NCI-H524 treated with DMSO at 0.1 percent for 48 hours (cell line): ENCODE measurements around the gene TBCEL.
A peak's percentile ranks its signal among the peaks of the same experiment; 100 is the strongest.

Experiments
- DNase-seq: peaks from one replicate; lab custom pipeline; 2025; lab: John Stamatoyannopoulos, UW

The TBCEL gene

DNA sequence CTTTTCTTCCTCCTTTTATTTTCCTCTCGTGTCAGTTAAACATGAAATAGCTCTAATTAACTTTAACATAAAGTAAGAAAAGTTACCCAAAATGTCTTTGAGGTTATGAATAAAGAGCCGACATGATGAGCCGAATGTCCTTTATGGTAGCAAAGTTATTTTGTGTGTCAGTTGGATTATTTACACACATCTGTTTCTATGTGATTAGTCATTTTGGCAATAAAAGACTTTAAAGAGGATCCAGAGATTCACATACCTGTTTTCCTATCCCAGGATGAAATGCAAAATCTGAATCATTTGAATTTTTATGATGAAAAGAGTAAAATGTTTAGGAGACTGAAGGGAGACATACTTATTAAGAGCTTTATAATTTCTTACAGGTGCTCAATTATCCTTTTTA lies 43.1 kb downstream of the TBCEL start:
- DNase-seq: no peak

DNA sequence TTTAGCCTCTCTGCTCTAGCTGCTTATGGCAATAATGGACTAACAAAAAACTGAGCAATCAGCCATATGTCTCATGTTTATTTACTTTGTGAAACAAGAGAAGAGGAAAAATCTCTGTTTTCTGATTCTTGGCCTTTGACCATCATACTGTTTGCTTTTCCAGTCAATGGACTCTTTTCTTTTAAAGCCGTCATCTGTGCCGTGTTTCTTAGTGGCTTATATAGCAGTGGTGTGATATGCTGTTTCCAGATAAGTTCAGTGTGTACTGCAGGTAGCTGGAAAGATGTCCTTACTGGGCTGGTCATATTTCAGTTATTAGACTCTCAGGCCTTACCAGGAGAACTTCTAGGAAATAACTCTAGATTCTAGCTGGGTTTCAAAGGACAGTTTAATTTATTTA lies 43.6 kb downstream of the TBCEL start:
- DNase-seq: no peak

DNA sequence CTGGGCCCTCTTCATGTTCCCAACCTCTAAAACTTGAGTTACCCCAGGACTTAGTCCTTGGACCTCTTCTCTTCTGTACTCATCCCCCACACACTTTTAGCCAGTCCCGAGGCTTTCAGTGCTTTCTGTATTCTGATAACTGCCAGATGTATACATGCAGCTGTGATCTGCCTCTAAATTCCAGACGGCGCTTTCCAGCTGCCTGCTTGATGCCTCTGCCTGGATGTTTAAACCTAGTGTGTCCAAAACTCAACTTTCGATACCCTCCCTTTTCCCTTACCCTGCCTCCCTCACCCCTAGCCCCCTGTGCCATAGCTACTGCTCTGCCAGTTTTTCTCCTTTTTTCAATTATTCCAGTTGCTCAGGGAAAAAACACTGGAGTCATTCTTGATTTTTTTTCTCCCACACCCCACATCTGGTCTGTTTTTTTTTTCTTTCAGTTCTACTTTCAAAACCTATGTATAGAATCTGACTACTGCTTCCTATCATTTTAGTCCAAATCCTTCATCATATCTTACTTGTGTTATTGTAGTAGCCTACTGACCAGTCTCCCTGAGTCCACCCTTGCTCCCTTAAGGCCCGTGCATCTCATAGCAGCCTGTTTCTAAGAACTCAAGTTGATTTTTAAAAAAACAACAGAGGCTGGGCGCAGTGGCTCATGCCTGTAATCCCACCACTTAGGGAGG lies 44.2 kb downstream of the TBCEL start:
- no peak for DNase-seq

DNA sequence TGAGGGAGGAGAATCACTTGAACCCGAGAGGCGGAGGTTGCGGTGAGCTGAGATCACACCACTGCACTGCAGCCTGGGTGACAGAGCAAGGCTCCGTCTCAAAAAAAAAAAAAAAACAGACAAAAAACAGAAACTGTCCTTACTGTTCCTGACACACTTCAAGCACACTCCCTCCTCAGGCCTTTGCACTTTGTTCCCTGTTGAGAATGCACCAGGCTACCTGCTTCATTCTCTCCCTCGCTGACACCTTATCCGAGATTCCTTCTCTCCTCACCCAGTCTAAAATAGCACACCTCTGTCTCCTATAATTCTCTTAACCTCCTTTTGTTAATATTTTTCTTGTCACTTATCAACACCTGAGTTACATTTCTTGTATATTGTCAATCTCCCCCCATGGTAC lies 44.9 kb downstream of the TBCEL start:
- no peak for DNase-seq

DNA sequence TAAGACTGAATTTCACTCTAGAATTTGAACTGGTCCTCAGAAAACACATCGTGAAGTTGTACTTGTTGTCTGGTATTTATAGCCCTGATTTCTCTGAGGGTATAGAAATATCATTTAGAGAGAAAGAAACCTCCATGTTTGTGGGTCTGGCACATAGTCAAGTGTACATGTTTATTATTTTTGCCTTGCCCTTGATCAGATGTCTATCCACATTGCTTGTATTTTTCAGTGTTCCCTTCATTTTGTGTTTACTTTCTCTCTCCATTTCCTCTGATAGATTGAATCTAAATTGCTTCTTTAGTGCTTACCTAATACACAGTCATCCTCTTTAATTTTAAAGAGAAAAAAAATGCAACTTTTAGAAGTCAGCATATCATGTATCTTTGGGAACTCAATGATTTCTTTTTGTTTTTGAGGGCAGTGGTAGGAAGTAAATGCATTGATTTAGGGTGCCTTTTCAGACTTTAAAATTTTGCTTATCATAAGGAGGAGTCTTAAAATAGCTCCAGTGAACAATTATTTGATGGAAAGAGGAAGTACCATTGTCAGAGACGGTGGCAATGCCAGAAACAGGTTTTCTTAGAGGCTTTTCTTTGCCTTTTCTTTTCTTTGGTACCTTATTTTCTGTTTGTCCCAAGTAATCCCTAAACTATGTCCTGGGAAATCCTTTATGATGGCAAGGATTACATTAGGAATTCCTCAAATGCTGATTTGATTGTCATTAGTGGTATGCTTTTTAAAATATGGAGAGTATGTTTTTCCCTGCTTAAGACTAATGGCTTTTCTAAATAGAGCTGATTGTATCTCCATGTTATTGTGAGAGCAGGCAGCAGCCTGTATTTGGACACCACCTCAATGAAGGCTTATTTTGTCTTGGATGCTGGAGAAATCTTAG lies 47.3 kb downstream of the TBCEL start:
- DNase-seq: no peak

DNA sequence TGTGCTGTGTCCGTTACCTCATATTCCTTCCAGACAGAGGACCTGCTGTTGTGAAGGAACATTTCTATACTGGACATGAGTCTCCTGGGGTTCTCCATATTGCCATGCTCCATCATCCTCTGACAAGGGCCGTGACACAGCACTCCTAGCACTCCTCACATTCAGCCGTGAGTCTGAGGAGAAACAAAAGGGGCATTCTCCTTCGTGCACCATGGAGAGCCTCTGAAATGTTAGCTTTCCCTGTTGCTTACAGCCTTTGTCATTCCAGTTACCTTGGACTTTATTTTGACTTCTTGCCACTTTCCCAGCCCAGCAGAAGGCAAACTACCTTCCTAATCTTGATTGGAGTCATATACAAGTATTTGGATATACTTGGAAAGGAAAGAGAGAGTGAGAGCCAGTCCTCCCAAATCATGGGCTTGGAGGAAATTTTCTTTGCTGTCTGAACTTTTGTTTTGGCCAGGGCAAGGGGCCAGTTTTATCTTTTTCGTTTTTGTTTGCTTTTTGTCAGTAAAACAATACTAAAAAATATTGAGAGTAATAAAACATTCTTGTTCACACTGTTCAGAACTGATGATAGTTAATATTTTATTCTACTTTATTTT lies 48.0 kb downstream of the TBCEL start:
- DNase-seq: no peak

DNA sequence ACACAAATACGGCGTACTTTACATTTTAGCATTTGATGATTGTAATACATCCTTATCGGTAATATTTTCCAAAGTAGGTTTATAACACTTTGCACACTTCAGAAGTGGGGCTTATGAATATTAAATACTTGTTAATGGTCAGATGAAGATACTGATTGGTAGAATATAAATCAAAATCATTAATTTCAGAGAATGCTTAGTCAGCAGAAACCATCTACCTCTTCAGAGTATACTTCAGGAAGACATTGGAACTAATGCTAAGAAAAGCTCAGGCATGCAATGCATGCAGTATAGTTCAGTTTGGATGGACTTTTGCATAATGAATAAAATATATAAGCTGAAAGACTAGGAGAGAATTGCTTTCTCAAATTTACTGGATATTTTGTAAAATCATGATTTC lies 57.4 kb downstream of the TBCEL start:
- no peak for DNase-seq

DNA sequence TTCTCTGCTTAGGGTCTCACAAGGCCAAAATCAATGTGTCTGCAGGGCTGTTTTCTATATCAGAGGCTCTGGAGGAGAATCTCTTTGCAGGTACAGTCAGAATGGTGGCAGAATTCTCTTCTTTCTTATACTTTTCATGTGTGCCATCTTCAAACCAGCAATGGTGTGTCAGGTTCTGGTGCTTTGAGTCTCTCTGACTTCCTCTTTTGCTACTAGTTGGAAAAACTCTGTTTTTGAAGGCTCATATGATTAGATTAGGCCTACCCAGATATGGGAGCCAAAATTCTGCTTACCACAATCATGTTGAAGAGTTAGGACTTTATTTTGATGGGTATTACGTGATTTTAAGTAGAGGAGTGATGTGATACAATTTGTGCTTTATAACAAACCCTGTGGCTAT lies 58.3 kb downstream of the TBCEL start:
- no peak for DNase-seq

DNA sequence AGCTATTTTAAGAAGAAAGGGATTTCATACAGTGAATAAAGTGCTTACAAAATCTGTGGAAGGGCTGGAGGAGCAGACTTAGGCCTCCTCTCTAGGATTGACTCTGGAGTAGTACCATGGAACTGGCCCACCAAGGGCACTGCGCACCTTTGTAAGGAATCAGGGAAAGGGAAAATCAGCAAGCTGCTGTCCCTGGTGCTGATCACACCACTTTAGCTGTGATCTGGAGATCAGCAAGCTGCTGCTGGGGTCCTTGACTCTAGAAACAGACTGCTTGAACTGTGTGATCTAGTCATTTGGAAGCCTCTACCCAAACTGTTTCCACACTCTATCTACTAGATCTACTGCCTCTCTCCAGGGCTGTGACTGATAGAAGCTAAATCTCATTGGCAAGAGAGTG lies 58.8 kb downstream of the TBCEL start:
- no peak for DNase-seq

DNA sequence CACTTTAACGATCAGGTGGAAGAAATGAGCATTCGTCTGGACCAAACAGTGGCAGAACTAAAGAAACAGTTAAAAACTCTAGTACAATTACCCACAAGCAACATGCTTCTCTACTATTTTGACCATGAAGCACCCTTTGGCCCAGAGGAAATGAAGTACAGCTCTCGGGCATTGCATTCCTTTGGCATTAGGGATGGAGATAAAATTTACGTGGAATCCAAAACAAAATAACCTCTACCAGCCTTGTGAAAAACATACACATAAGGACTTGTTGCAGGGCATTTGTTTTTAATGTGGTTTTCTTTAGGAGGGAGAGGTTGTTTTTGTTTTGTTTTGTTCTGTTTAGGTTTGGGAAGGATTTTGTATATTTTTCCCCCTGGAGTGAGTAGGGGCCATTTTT lies 63.0 kb downstream of the TBCEL start:
- DNase-seq: no peak

DNA sequence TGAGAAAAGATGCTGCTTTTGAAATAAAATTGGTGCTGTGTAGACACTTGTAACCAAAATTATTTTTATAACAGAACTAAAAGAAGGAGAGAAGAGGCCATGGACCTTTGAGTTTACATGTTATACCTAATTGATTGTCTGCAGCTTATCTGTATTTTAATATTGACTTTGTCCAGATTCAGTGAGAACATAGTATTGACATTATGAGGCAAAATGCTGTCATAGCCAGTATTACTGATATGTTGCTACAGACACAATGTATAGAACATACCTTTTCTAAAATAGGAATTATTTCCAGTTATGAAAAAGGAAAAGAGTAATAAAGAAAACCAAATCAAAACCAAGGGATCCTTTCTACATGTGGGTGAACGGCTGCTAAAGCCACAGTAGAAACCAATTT lies 65.7 kb downstream of the TBCEL start:
- no peak for DNase-seq

DNA sequence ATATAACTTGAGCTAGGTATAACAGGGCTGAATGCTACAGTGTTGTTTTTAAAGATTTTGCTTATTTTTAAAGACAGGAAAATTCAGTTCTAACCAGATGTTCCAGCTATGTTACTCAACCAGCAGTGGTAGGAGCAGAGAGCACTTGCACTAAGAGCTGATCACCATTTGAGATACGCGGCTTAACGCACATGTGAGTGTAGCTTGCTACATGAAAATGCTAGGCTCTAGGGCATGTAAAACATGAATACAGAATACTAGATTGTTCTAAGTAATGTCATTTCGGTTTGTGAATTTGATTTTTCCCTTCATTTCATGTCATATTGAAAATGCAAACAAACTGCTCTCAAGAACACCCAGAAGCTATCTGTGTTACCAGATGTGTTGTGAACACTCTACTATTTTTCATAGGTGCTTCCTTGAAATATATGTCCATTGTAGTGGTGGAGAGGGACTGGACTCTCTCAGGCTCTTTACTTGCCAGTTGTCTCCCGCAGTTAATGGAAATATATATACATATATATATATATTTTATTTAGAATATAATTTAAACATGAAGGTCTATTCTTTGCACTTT lies 66.3 kb downstream of the TBCEL start:
- no peak for DNase-seq

DNA sequence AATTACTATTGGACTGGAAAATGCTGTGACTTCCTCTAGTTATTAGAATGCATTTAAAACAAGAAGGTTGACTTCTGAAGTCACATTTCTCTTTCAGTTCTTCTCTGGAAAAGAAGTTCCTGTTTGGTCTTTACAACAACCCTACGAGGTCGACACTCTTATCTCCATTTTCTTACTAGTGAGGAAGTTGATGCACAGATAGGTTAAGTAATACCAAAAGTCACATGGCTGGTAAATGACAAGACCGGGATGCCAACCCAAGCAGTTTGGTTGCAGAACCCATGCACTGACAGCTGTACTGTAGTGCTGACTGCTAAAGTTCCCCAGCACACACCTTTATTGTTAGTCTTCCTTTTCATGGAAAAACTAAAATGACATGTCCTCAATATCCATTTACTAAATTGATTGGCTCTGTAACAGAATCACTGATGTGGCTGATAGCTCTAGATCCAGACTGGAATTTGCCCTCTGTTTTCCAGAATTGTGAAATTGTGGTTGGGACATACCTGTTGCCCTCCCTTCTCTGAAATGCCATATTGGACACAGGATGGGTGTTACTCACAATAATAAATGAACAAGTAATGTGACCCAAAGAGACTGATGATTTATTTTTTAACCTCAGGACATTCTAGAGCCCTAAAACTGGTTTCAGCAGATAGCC lies 67.7 kb downstream of the TBCEL start:
- DNase-seq: no peak

DNA sequence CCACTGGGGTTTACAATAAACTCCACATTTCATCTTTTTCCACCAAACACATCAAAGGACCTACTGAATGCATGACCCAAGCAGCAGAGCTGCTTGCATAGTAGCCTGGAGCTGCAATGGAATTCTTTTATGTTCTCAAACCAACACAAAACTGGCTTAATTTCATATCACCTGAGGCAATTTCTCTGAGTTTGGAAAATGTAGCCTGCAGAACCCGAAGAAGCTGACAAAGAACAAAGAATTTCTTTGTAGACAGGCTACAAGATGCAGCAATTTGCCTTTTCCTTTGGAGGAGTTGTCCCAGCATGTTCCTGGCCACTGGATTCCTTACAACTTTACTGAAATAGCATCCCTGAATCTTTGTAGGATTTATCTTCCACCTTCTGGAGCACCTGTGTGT lies 71.7 kb downstream of the TBCEL start:
- no peak for DNase-seq

DNA sequence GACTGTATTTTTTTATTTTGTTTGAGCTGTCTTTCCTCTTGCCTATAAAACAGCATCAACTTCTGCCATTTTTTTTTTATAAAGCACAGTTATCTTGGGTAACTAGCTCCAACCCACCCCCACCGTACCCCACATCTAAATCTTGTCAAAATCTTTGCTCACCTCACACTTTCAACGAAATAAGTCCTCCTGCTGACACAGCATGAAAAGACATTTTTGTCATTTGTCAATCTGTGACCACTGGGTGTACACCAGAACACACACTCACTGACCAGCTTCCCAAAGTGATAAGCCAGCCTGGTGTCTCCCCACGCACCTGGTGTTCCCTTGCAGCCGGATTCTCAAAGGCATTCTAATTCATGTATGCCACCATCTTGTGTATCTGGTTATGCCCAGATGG lies 75.5 kb downstream of the TBCEL start:
- no peak for DNase-seq

DNA sequence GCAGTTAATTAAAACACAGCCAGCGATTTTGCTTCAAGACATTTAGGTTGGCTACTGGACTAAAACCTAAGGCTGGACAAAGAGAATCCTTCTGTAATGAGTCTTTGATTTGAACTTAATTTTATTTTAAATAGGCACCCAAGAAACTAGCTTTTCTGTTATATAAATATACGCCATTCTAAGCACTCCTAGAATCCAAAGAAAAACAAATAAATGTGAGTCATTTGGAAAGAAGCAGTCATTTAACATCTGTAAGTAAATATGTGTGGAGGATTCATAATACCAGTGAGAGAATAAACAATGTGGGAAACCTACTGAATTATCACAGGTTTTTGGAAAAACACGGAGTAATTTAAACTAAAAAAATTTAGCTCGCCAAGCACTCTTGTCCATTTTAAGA lies 76.0 kb downstream of the TBCEL start:
- DNase-seq: no peak

DNA sequence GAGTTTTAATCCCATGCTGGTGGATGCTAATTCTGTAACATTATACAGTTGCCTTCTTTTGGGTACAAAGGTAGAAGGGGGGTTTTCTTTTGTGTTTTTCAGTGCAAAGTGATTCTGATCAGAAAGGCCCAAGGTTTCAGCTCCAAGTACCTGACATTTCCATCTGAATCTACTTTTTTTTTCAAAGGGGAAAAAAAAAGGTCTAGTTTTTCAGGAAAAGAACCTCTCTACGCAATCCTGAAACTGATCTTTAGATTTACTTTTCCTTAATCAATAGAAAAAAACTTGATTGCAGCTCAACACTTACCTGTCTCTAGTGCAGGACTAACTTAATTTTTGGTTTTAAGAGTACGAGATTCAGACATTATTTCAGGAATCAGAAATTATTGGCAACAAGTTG lies 77.0 kb downstream of the TBCEL start, which contains the start of gene TECTA:
TSS of gene TECTA (plus strand) at position 301 of the 400 bp plus-strand sequence. CDS start 1,423 bp downstream, outside the sequence.
- no peak for DNase-seq

DNA sequence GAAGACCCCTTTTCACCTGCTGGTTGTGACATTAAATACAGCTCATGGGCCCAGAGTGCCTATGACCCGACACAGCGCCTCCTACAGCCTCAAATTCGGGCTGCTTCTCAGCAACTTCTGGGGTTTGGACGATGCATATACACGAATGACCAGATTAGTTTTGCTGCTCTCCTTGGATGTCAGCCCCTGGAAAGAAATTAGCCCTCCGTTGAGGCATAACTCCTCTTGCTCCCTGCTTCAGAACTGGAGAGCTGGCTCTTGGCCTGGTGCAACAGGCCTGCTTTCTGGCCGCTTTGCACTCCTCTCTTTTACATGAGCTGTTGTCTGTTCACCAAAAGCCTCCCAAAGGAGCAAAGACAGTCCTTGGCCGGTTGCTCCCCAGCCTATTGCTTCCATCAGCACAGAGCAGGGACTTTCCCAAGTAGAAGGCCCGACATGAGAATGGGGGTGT lies 80.4 kb downstream of the TBCEL start:
- no peak for DNase-seq

DNA sequence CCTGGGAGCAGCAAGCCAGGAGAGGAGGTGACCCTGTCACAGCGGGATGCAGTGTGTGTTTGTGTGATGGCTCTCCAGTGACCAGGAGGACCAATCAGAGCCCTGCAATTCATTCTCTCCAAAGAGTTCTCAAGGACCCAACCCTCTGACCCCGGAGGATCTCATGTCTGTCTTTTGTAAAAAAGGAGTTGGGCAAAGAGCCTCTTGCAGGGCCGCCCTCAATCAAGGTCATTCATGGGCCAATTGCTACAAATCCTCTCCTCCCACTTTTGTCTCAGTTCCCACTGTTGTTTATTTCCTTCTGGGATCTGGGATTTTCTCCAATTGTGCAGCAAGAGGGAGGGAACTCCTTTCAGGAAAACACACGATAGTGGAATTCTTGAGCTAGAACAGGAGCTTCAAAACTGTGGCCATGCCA lies 81.2 kb downstream of the TBCEL start:
- no peak for DNase-seq

DNA sequence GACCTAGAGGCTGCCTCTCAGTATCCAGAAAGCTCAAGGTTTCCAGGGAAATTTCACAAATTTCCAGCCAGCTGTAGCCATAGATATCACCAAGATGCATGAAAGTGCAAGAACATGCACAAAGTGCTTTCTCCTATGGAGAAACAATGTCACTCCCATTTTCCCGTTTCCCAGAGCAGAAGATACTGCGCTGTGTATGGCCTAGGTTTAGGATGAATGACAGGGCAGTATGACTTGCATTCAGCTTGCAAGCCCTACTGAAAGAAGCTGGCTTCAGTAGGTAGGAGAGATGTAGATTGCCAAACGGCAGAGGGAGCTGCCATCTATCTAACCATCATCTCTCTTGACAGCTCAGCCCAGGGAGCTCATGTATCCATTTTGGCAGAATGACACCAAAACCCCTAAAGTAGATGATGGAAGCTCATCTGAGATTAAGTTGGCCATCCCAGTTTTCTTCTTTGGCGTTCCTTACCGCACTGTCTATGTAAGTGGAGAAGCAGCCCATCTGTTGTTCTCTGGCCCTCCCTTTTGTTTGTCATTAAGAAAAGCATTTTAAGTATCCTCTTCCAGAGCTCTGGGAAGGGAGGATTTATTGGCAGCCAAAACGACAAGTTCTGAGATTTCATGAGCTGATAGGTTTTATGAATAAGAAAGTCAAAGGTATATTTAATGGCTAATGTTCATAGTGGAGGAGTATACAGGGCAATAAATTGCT lies 81.7 kb downstream of the TBCEL start:
- peak; percentile 80 for DNase-seq

DNA sequence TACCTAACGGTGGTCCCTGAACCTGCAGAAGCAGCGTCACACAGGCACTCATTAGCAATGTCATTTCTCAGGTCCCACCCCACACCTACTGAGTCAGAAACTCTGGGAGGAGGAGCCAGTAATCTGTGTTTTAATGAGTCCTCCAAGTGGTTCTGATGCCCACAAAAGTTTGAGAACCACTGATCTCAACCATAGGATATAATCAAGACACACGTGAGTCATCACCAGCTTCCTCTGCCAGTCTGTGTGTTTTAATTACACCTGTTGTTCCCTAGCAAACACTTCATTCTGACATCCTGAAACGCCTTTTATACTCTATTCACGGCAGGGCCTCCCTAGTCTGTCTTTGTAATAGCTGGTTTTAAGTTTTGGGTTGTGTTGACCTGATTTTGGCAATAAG lies 82.9 kb downstream of the TBCEL start:
- no peak for DNase-seq
